K562 (cell line): ENCODE results near the gene SGMS1. TPM values are rescaled to one million over a fixed set of nuclear protein-coding genes. Genes with fewer than 3 reads are reported as not detected.

ENCODE experiments used
- ELF4 ChIP-seq: fragments of 450-650 bp; formaldehyde crosslinking; IDR thresholded peaks from 2 replicates; pipeline ENCODE4 v1.4.0; 2022; ENCODE audit warnings: missing genetic modification characterization
- KLF6 ChIP-seq: fragments of 250-450 bp; sonication (Bioruptor Pico); IDR thresholded peaks from 2 replicates; pipeline ENCODE4 v1.4.0; 2020; ENCODE audit warnings: mild to moderate bottlenecking, moderate library complexity, borderline replicate concordance
- LCOR ChIP-seq: sonication (generic); formaldehyde crosslinking; IDR thresholded peaks from 2 replicates; pipeline ENCODE4 v1.8.0; 2022; ENCODE audit warnings: mild to moderate bottlenecking, missing genetic modification reagents
- NONO ChIP-seq, 2 experiments: fragments of 200-400 bp in 1 of 2; fragments of 450-650 bp in 1 of 2; formaldehyde crosslinking in 1 of 2; IDR thresholded peaks; 2 replicates each; pipeline ENCODE4 v1.6.1; 2017; ENCODE audit warnings: low read depth in 2 of 2, mild to moderate bottlenecking in 2 of 2, moderate library complexity in 2 of 2, low read length in 1 of 2
- NR2C1 ChIP-seq, 2 experiments: fragments of 450-650 bp; IDR thresholded peaks; 2 replicates each; pipeline ENCODE4 v1.6.1; 2017; ENCODE audit warnings: mild to moderate bottlenecking in 2 of 2, antibody characterized with exemption in 1 of 2, inconsistent platforms in 1 of 2, missing compliant biosample characterization in 1 of 2, missing genetic modification characterization in 1 of 2
- PHF21A ChIP-seq: fragments of 450-650 bp; IDR thresholded peaks from 2 replicates; pipeline ENCODE4 v1.6.1; 2017; ENCODE audit warnings: low read depth, borderline replicate concordance
- SMC3 ChIP-seq: conservative IDR thresholded peaks from 2 replicates; pipeline ENCODE4 v1.6.1; 2011; ENCODE audit warnings: low read depth, low read length, improper control_type of control experiment; ENCODE audit not compliant: insufficient read depth
- SUPT5H ChIP-seq: fragments of 450-650 bp; IDR thresholded peaks from 2 replicates; pipeline ENCODE4 v1.6.1; 2016
- YBX1 ChIP-seq: fragments of 450-650 bp; IDR thresholded peaks from 2 replicates; pipeline ENCODE4 v1.7.1; 2016; ENCODE audit warnings: mild to moderate bottlenecking
- ZNF133 ChIP-seq: fragments of 250-450 bp; sonication (Bioruptor Pico); IDR thresholded peaks from 2 replicates; pipeline ENCODE4 v1.4.0; 2020; ENCODE audit warnings: mild to moderate bottlenecking
- ZNF175 ChIP-seq: fragments of 200-800 bp; sonication (Bioruptor generic); IDR thresholded peaks from 2 replicates; pipeline ENCODE4 v1.6.1; 2016; ENCODE audit warnings: low read depth, mild to moderate bottlenecking, missing genetic modification characterization, missing compliant biosample characterization
- ZNF24 ChIP-seq: fragments of 450-650 bp; IDR thresholded peaks from 2 replicates; pipeline ENCODE4 v1.6.1; 2016
- ZNF584 ChIP-seq: fragments of 200-800 bp; sonication (Bioruptor generic); IDR thresholded peaks from 2 replicates; pipeline ENCODE4 v1.6.1; 2016; ENCODE audit warnings: low read depth, mild to moderate bottlenecking, missing genetic modification characterization, missing compliant biosample characterization
- ZNF79 ChIP-seq: fragments of 250-450 bp; sonication (Bioruptor Pico); IDR thresholded peaks from 2 replicates; pipeline ENCODE4 v1.4.0; 2020; ENCODE audit warnings: low read depth, mild to moderate bottlenecking, moderate library complexity
- ZNF830 ChIP-seq: fragments of 250-450 bp; sonication (Bioruptor Pico); IDR thresholded peaks from 2 replicates; pipeline ENCODE4 v1.5.0; 2021; ENCODE audit warnings: mild to moderate bottlenecking
- polyA plus RNA-seq, 8 experiments: library from polyadenylated mRNA; depleted of rRNA in 4 of 8; stranded (reverse) in 5 of 8; unstranded in 3 of 8; fragments of >200 nt; fragmentation: Nextera tagmentation in 2 of 8; fragmentation: Illumina TruSeq in 1 of 8; extraction: Ambion mirVana in 2 of 8; extraction: Trizol in 1 of 8; gene quantifications; 2 replicates each; pipeline versions ENCODE4 v1.2.1 to v1.2.3, GENCODE V29; 2011 to 2014; ENCODE audit warnings: inconsistent platforms in 1 of 8, missing spikeins in 1 of 8
- total RNA-seq, 7 experiments: library from RNA; depleted of rRNA in 6 of 7; stranded (reverse); fragments of >200 nt in 6 of 7; fragmentation: Illumina TruSeq in 2 of 7; extraction: Trizol in 2 of 7; gene quantifications; 2 replicates each; pipeline versions ENCODE4 v1.2.1 to v1.2.3, GENCODE V29; 2011 to 2021; ENCODE audit warnings: low replicate concordance in 1 of 7
- TF ChIP-seq, protein P1 (sequence below), 2 experiments: fragments of 450-650 bp in 1 of 2; sonication (generic) in 1 of 2; formaldehyde crosslinking in 1 of 2; IDR thresholded peaks in 1 of 2; conservative IDR thresholded peaks in 1 of 2; 2 replicates each; pipeline versions ENCODE4 v1.6.1 to v1.8.1; 2016 to 2023; ENCODE audit warnings: mild to moderate bottlenecking in 2 of 2, moderate library complexity in 2 of 2, inconsistent platforms in 1 of 2, missing genetic modification reagents in 1 of 2
- TF ChIP-seq, protein P2 (sequence below): IDR thresholded peaks from 3 replicates; pipeline ENCODE4 v1.6.1; 2011; ENCODE audit warnings: borderline replicate concordance, mild to moderate bottlenecking; ENCODE audit not compliant: insufficient read length, insufficient read depth
- TF ChIP-seq, protein P3 (sequence below): fragments of 250-450 bp; sonication (Bioruptor Pico); IDR thresholded peaks from 2 replicates; pipeline ENCODE4 v1.4.0; 2020; ENCODE audit warnings: borderline replicate concordance
- TF ChIP-seq, protein P4 (sequence below): fragments of 450-650 bp; IDR thresholded peaks from 2 replicates; pipeline ENCODE4 v1.6.1; 2017; ENCODE audit warnings: antibody characterized with exemption
- TF ChIP-seq, protein P5 (sequence below): fragments of 450-650 bp; IDR thresholded peaks from 2 replicates; pipeline ENCODE4 v1.6.1; 2016; ENCODE audit warnings: antibody characterized with exemption

Gene SGMS1
- total and polyA plus RNA-seq, 9 of the 15 experiments (the other 6 are each of a cell fraction or from before 2014, with no cell fraction given): 22.6 to 232 (median 82.2) TPM

DNA sequence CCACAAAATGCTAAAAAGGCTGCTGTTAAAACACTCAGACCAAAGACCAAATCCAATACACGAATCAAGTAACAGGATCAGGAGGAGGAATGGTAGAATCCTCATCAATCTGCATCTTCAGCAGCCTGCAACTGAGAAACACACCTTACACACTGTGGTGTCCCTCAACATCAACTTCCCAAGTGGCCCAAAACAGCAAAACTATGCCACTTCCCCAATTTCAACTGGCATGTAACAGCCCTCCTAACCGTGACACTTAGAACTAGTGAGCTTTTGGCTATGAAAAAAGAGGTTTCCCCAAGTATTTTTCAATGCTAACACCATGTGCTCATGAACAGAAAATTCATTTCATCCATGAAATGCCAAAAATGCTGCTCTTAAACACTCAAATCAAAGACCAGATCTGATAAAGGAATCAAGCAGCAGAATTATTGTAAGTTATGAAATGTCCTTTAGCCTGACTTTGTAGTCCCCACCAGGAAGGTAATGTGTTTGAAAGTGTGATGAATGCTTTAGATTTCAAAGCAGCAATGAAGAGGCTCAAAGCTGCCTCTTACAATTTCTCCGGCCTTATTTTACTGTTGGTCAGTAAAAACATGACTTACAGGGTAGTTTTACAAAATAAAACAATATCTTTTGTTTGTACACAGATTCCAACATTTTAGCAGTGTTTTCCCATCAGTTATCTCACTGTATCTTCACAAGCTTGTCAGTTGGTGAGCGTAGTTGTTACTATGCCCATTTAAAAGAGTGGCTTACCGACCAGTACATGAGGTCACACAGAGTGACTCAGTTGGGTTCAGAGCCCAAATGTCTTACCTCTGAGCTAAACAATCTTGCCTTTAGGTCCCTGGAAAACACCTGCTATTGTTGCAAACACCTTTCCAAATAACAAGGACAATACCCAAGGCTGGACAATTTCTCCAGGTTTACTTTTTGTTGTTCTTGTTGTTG is 306.8 kb downstream of the SGMS1 start (continued):
- TF ChIP-seq ZNF175 (CRISPR knock-in tag): no peak
- TF ChIP-seq SUPT5H: no peak
- no peak for TF ChIP-seq YBX1
- no peak for TF ChIP-seq ZNF830 (CRISPR knock-in tag)
- no peak for TF ChIP-seq SMC3
- no peak; the same call in 1 of the 2 replicates for TF ChIP-seq ZNF79 (CRISPR knock-in tag)
- TF ChIP-seq, protein P1, sequence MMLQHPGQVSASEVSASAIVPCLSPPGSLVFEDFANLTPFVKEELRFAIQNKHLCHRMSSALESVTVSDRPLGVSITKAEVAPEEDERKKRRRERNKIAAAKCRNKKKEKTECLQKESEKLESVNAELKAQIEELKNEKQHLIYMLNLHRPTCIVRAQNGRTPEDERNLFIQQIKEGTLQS (IDR thresholded peaks at IDR 0.05): peak; percentile 76
- TF ChIP-seq, protein P1 (CRISPR knock-in tag; conservative IDR thresholded peaks at IDR 0.05): no peak
- TF ChIP-seq ZNF133 (CRISPR knock-in tag): no peak
- TF ChIP-seq NR2C1 (IDR thresholded peaks at IDR 0.05): no peak
- TF ChIP-seq NR2C1 (tag; IDR thresholded peaks at IDR 0.05): peak; percentile 6; the same call in 1 of the 2 replicates
- TF ChIP-seq ZNF24: 0 out of 2 replicates have a peak, but pooled peaks have one; percentile 6
- TF ChIP-seq, protein P2, sequence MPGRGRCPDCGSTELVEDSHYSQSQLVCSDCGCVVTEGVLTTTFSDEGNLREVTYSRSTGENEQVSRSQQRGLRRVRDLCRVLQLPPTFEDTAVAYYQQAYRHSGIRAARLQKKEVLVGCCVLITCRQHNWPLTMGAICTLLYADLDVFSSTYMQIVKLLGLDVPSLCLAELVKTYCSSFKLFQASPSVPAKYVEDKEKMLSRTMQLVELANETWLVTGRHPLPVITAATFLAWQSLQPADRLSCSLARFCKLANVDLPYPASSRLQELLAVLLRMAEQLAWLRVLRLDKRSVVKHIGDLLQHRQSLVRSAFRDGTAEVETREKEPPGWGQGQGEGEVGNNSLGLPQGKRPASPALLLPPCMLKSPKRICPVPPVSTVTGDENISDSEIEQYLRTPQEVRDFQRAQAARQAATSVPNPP: no peak
- TF ChIP-seq, protein P3, sequence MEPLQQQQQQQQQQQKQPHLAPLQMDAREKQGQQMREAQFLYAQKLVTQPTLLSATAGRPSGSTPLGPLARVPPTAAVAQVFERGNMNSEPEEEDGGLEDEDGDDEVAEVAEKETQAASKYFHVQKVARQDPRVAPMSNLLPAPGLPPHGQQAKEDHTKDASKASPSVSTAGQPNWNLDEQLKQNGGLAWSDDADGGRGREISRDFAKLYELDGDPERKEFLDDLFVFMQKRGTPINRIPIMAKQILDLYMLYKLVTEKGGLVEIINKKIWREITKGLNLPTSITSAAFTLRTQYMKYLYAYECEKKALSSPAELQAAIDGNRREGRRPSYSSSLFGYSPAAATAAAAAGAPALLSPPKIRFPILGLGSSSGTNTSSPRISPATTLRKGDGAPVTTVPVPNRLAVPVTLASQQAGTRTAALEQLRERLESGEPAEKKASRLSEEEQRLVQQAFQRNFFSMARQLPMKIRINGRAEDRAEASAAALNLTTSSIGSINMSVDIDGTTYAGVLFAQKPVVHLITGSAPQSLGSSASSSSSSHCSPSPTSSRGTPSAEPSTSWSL (CRISPR knock-in tag): no peak
- TF ChIP-seq ZNF584 (CRISPR knock-in tag): no peak
- TF ChIP-seq, protein P4, sequence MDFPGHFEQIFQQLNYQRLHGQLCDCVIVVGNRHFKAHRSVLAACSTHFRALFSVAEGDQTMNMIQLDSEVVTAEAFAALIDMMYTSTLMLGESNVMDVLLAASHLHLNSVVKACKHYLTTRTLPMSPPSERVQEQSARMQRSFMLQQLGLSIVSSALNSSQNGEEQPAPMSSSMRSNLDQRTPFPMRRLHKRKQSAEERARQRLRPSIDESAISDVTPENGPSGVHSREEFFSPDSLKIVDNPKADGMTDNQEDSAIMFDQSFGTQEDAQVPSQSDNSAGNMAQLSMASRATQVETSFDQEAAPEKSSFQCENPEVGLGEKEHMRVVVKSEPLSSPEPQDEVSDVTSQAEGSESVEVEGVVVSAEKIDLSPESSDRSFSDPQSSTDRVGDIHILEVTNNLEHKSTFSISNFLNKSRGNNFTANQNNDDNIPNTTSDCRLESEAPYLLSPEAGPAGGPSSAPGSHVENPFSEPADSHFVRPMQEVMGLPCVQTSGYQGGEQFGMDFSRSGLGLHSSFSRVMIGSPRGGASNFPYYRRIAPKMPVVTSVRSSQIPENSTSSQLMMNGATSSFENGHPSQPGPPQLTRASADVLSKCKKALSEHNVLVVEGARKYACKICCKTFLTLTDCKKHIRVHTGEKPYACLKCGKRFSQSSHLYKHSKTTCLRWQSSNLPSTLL: no peak
- no peak for TF ChIP-seq LCOR (CRISPR knock-in tag)
- no peak for TF ChIP-seq ELF4
- TF ChIP-seq NONO (IDR thresholded peaks at IDR 0.05; ENCODE audit: low read depth in 2 of 2, low read length in 1 of 2): no peak
- TF ChIP-seq KLF6 (CRISPR knock-in tag): no peak
- no peak for TF ChIP-seq PHF21A
- TF ChIP-seq, protein P5, sequence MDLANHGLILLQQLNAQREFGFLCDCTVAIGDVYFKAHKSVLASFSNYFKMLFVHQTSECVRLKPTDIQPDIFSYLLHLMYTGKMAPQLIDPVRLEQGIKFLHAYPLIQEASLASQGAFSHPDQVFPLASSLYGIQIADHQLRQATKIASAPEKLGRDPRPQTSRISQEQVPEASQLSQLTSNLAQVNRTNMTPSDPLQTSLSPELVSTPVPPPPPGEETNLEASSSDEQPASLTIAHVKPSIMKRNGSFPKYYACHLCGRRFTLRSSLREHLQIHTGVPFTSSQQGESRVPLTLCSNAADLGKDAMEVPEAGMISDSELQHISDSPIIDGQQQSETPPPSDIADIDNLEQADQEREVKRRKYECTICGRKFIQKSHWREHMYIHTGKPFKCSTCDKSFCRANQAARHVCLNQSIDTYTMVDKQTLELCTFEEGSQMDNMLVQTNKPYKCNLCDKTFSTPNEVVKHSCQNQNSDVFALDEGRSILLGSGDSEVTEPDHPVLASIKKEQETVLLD: no peak
